ENCODE data around the gene CD6.

- no peak for TF ChIP-seq CTCF (IDR thresholded peaks at IDR 0.05; ENCODE audit: insufficient read depth, low read length)
- TF ChIP-seq POLR2AphosphoS5 (IDR thresholded peaks at IDR 0.05; ENCODE audit: low read depth): no peak
- TF ChIP-seq REST (IDR thresholded peaks at IDR 0.05; ENCODE audit: insufficient replicate concordance, low read depth): no peak
Measured at GRCh38 chr11:60928563-60929001, 42.9 kb upstream of the CD6 start.

Measured in HL-60 (cell line).